Liver (tissue), 9 donors: ENCODE data around the gene PHLDA2. TPM values are rescaled to one million over a fixed set of nuclear protein-coding genes. Genes with fewer than 3 reads are reported as not detected.

Experiments used
- DNase-seq: peaks from one replicate; pipeline ENCODE4 v3.0.0-alpha.2; 2017; ENCODE audit warnings: low spot score
- H3K27ac ChIP-seq, 2 donors: one replicate each; pipeline ENCODE4 v1.7.0; 2013; ENCODE audit warnings: inconsistent platforms in 2 of 2, low read length in 2 of 2, control low read depth in 1 of 2, low read depth in 1 of 2, mild to moderate bottlenecking in 1 of 2
- H3K27me3 ChIP-seq, 4 donors: one replicate each; pipeline versions ENCODE4 v1.6.1 to v1.7.0; 2013; ENCODE audit warnings: low read length in 3 of 4, inconsistent platforms in 1 of 4, mild to moderate bottlenecking in 1 of 4, moderate library complexity in 1 of 4; ENCODE audit not compliant: control insufficient read depth in 4 of 4, insufficient read depth in 4 of 4
- H3K36me3 ChIP-seq, 4 donors: one replicate each; pipeline versions ENCODE4 v1.6.1 to v1.7.0; 2013; ENCODE audit warnings: low read length in 3 of 4, mild to moderate bottlenecking in 3 of 4, low read depth in 1 of 4, moderate library complexity in 1 of 4; ENCODE audit not compliant: control insufficient read depth in 4 of 4, insufficient read depth in 3 of 4
- H3K4me1 ChIP-seq, 4 donors: one replicate each; pipeline versions ENCODE4 v1.6.1 to v1.7.0; 2013; ENCODE audit warnings: low read length in 3 of 4, mild to moderate bottlenecking in 3 of 4, moderate library complexity in 1 of 4; ENCODE audit not compliant: control insufficient read depth in 4 of 4, insufficient read depth in 4 of 4
- H3K4me3 ChIP-seq, 3 donors: one replicate each; pipeline versions ENCODE4 v1.6.1 to v1.7.0; 2013; ENCODE audit warnings: low read length in 3 of 3, control low read depth in 1 of 3, low read depth in 1 of 3, mild to moderate bottlenecking in 1 of 3
- H3K9ac ChIP-seq, 2 donors: one replicate each; pipeline ENCODE4 v1.7.0; 2013; ENCODE audit warnings: low read length in 2 of 2, mild to moderate bottlenecking in 2 of 2, moderate library complexity in 2 of 2, control low read depth in 1 of 2, low read depth in 1 of 2
- H3K9me3 ChIP-seq, 4 donors: one replicate each; pipeline versions ENCODE4 v1.6.1 to v1.7.0; 2013; ENCODE audit warnings: low read length in 3 of 4; ENCODE audit not compliant: control insufficient read depth in 4 of 4
- CTCF ChIP-seq: fragments of 150-350 bp; IDR thresholded peaks from 2 replicates; pipeline ENCODE4 v1.5.1; 2017; ENCODE audit warnings: improper control_type of control experiment, low read depth, low read length; ENCODE audit not compliant: missing input control
- EGR1 ChIP-seq, 2 donors: IDR thresholded peaks; 2 replicates each; pipeline ENCODE4 v1.6.1; 2016 to 2018; ENCODE audit warnings: antibody characterized with exemption in 2 of 2, low read depth in 2 of 2
- FOXA1 ChIP-seq: IDR thresholded peaks from 2 replicates; pipeline ENCODE4 v1.6.1; 2016; ENCODE audit warnings: antibody characterized with exemption
- FOXA2 ChIP-seq: IDR thresholded peaks from 2 replicates; pipeline ENCODE4 v1.6.1; 2016; ENCODE audit warnings: antibody characterized with exemption
- GABPA ChIP-seq, 2 donors: IDR thresholded peaks in 1 of 2; conservative IDR thresholded peaks in 1 of 2; 2 replicates each; pipeline ENCODE4 v1.6.1; 2016; ENCODE audit warnings: antibody characterized with exemption in 2 of 2, mild to moderate bottlenecking in 1 of 2, moderate library complexity in 1 of 2
- HNF4G ChIP-seq: IDR thresholded peaks from 2 replicates; pipeline ENCODE4 v1.6.1; 2016; ENCODE audit warnings: antibody characterized with exemption
- JUND ChIP-seq, 2 donors: IDR thresholded peaks; 2 replicates each; pipeline ENCODE4 v1.6.1; 2016; ENCODE audit warnings: antibody characterized with exemption in 2 of 2
- MAX ChIP-seq: IDR thresholded peaks from 2 replicates; pipeline ENCODE4 v1.6.1; 2016; ENCODE audit warnings: antibody characterized with exemption
- NR2F2 ChIP-seq: IDR thresholded peaks from 2 replicates; pipeline ENCODE4 v1.6.1; 2016; ENCODE audit warnings: antibody characterized with exemption
- RAD21 ChIP-seq, 2 donors: IDR thresholded peaks; 2 replicates each; pipeline ENCODE4 v1.6.1; 2016; ENCODE audit warnings: antibody characterized with exemption in 2 of 2, mild to moderate bottlenecking in 2 of 2
- REST ChIP-seq: IDR thresholded peaks from 2 replicates; pipeline ENCODE4 v1.6.1; 2016; ENCODE audit warnings: antibody characterized with exemption, mild to moderate bottlenecking
- RXRA ChIP-seq, 2 donors: IDR thresholded peaks; 2 replicates each; pipeline ENCODE4 v1.6.1; 2017 to 2018; ENCODE audit warnings: antibody characterized with exemption in 2 of 2, mild to moderate bottlenecking in 1 of 2
- SP1 ChIP-seq: IDR thresholded peaks from 2 replicates; pipeline ENCODE4 v1.6.1; 2018; ENCODE audit warnings: antibody characterized with exemption, mild to moderate bottlenecking
- TAF1 ChIP-seq: conservative IDR thresholded peaks from 2 replicates; pipeline ENCODE4 v1.6.1; 2016; ENCODE audit warnings: antibody characterized with exemption, mild to moderate bottlenecking
- YY1 ChIP-seq: IDR thresholded peaks from 2 replicates; pipeline ENCODE4 v1.6.1; 2016; ENCODE audit warnings: antibody characterized with exemption, mild to moderate bottlenecking
- ZBTB33 ChIP-seq: IDR thresholded peaks from 2 replicates; pipeline ENCODE4 v1.6.1; 2016; ENCODE audit warnings: antibody characterized with exemption
- WGBS: extraction: QIAGEN DNeasy Blood & Tissue Kit; methylation state at CpG from one replicate; pipeline ENCODE4 v1.1.7; 2013; 5-methylcytosine and 5-hydroxymethylcytosine counted together
- polyA plus RNA-seq, 2 donors: library from polyadenylated mRNA; stranded (reverse) in 1 of 2; unstranded in 1 of 2; fragments of 200-250 nt in 1 of 2; fragments of >200 nt in 1 of 2; fragmentation: Nextera tagmentation in 1 of 2; extraction: Ambion mirVana in 1 of 2; gene quantifications; one replicate each; pipeline versions ENCODE4 v1.2.1 to v1.2.3, GENCODE V29; 2013 to 2015
- total RNA-seq, 2 donors: library from RNA; depleted of rRNA; stranded (reverse); fragments of >200 nt; gene quantifications; one replicate each; pipeline ENCODE4 v1.2.3, GENCODE V29; 2014
- donor health status: healthy.
- donor health status: healthy.
- donor health status: healthy.
- donor health status: healthy.
- donor health status: healthy.

Gene PHLDA2
- total and polyA plus RNA-seq, 4 donors = 0.23 to 1.4 (median 0.99) TPM; not detected in 1

GRCh38 chr11:2977113-2977512, 47.9 kb upstream of the PHLDA2 start:
- no peak overlapping the region for H3K4me3 ChIP-seq
- no peaks in the 10 kb centered on the region for H3K27me3 ChIP-seq
- 80% methylated on average over 7 of the region's 7 CpGs for WGBS
- H3K9me3 ChIP-seq = no peaks in the 10 kb centered on the region
- H3K4me1 ChIP-seq = peaks cover 0 to 3% (median 0%) of the 10 kb centered on the region in 4 donors
- H3K9ac ChIP-seq = no peak overlapping the region
- DNase-seq = no peak
- H3K27ac ChIP-seq = no peak overlapping the region
- TF ChIP-seq MAX (no peak), JUND (IDR thresholded peaks at IDR 0.05) (no peak), NR2F2 (no peak), SP1 (no peak)
- H3K36me3 ChIP-seq = peaks cover 5 to 51% (median 43%) of the 10 kb centered on the region in 4 donors

GRCh38 chr11:2976294-2977063, 47.3 kb upstream of the PHLDA2 start:
- H3K27ac ChIP-seq = no peak overlapping the region
- WGBS = 90% methylated on average over 6 of the region's 6 CpGs
- no peak for DNase-seq
- no peak overlapping the region for H3K9ac ChIP-seq
- TF ChIP-seq TAF1 (no peak), YY1 (no peak), FOXA2 (no peak), GABPA (IDR thresholded peaks at IDR 0.05 in 1 of 2, conservative IDR thresholded peaks at IDR 0.05 in 1 of 2) (no peak), RXRA (IDR thresholded peaks at IDR 0.05) (no peak), EGR1 (IDR thresholded peaks at IDR 0.05; ENCODE audit: low read depth in 2 of 2) (no peak), ZBTB33 (no peak), FOXA1 (no peak), RAD21 (IDR thresholded peaks at IDR 0.05) (no peak), HNF4G (no peak), MAX (no peak), CTCF (no peak), REST (no peak), NR2F2 (no peak), SP1 (no peak)
- H3K27me3 ChIP-seq = no peaks in the 10 kb centered on the region
- no peak overlapping the region for H3K4me3 ChIP-seq
- peaks cover 9 to 57% (median 49%) of the 10 kb centered on the region in 4 donors for H3K36me3 ChIP-seq
- no peaks in the 10 kb centered on the region for H3K9me3 ChIP-seq
- H3K4me1 ChIP-seq = no peaks in the 10 kb centered on the region
